GM12801 (cell line): ENCODE data around the gene TMPRSS15.

ENCODE experiments used
- CTCF ChIP-seq: IDR thresholded peaks from one replicate; pipeline ENCODE4 v1.5.1; 2011; ENCODE audit warnings: control low read depth; ENCODE audit not compliant: insufficient read length; ENCODE audit errors: extremely low read depth

Gene TMPRSS15

GRCh38 chr21:18373606-18374005, 30.0 kb downstream of the TMPRSS15 start:
- no peak for TF ChIP-seq CTCF

DNA sequence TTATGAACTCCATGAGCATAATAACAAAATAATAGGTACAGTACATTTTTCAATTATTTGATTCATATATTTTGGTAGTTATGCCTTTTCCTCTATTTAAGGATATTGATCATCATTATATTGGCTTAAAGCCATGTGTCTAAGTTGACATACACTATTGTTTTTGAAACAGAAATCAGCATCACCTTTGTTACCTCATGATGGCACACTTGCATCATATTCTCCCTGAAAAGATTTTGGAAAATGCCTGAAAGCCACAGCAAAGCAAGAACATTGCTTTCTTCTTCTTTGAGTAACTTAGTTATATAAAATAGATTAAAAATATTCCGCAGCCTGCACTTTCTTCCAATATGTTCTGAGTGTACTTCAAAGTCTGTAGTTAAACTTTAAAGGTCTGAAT, 33.3 kb downstream of the TMPRSS15 start:
- no peak for TF ChIP-seq CTCF

DNA sequence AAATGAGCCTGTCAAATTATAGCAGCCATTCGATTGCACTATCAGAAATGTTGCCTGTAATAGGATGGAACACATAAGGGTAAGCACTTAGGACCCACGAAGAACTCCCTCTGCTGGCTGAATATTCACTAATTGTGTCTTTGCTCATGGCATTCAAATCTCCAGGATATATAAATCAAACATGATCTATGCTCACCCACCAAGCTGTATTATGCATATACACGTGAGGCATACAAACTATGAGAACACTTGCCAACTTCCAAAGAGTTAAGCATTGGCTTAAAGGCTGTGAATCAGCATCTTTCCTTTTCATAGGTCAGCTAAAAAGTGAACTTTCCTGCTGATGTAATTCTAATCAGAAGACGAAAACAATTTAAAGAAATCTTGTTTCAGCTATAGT, 34.5 kb downstream of the TMPRSS15 start:
- TF ChIP-seq CTCF = no peak

DNA sequence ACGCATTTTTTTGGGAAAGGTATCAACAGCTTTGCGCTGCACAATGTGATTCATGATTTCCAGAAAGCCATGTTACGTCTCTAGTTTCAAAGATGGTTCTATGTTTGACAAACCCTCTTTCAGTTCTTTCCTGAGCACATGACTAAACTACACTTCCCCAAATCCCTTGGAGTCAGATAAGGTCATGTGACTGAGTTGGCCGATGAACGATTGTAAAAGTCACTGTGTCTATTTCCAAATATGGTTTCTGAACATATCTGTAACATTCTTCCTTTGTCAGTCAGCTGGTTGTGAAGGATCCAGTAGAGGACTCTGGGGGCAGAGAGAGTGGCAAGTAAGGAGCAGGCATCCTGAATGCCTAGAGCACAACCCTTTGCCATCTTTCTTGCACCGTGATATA, 35.4 kb downstream of the TMPRSS15 start:
- TF ChIP-seq CTCF = no peak

DNA sequence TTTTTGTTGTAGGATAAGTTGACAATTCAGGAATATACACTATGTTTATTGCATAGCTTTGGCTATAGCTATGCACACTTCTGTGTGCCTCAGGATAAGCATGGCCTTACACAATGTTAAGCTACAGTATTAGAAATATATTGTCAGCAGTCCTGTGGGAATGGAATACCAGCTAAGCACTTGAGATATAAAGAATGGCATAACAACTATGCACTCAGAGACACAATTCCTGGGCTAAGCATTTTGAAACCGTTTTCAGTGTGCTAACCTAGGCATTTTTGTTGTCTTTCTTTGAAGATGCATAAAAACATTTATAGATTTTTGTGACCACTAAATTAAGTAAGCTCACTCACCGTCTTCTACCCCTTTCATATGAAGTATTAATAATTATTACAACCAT, 46.8 kb downstream of the TMPRSS15 start:
- TF ChIP-seq CTCF = no peak

GRCh38 chr21:18354947-18355346, 48.6 kb downstream of the TMPRSS15 start:
- TF ChIP-seq CTCF = no peak

DNA sequence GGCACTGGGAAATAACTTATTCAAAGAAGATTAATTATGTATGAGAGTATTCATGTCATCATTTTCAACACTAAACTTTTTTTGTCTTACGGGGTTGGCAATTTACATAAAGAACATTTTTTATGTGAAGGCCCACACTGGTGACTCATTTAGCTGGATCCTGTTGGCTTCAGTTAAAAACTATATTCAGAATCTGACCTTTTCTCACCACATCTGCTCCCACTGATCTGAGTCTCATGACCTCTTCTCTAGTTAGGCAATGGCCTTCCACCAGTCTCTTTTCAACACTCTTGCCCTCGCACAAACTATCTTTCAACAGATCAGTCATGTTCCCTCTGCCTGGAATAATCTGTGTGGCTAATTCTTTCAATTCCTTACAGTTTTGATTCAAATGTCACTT, 53.4 kb downstream of the TMPRSS15 start:
- TF ChIP-seq CTCF = no peak

GRCh38 chr21:18349468-18349867, 54.1 kb downstream of the TMPRSS15 start:
- no peak for TF ChIP-seq CTCF
